Esophagus muscularis mucosa (tissue), 3 donors: ENCODE measurements around the gene SLC39A11.

Experiments
- POLR2A ChIP-seq: fragments of 450-650 bp; IDR thresholded peaks from one replicate; pipeline ENCODE4 v1.6.1; 2017; ENCODE audit warnings: antibody characterized with exemption, moderate library complexity, mild to moderate bottlenecking, low read depth
- POLR2AphosphoS5 ChIP-seq, 2 donors: sonication (generic); formaldehyde crosslinking; IDR thresholded peaks; one replicate each; pipeline ENCODE4 v1.6.1; 2017; ENCODE audit warnings: antibody characterized with exemption in 2 of 2
- TF ChIP-seq, protein P1 (sequence below), 3 experiments: fragments of 200-600 bp in 2 of 3; fragments of 450-650 bp in 1 of 3; sonication (generic) in 2 of 3; IDR thresholded peaks; one replicate each; pipeline ENCODE4 v1.5.1; 2017 to 2019; ENCODE audit warnings: antibody characterized with exemption in 3 of 3, mild to moderate bottlenecking in 2 of 3, moderate library complexity in 1 of 3

GRCh38 chr17:72604518-72604917 is 488.0 kb downstream of the SLC39A11 start:
- TF ChIP-seq POLR2A (no peak), POLR2AphosphoS5 (IDR thresholded peaks at IDR 0.05) (no peak)
- TF ChIP-seq, protein P1, sequence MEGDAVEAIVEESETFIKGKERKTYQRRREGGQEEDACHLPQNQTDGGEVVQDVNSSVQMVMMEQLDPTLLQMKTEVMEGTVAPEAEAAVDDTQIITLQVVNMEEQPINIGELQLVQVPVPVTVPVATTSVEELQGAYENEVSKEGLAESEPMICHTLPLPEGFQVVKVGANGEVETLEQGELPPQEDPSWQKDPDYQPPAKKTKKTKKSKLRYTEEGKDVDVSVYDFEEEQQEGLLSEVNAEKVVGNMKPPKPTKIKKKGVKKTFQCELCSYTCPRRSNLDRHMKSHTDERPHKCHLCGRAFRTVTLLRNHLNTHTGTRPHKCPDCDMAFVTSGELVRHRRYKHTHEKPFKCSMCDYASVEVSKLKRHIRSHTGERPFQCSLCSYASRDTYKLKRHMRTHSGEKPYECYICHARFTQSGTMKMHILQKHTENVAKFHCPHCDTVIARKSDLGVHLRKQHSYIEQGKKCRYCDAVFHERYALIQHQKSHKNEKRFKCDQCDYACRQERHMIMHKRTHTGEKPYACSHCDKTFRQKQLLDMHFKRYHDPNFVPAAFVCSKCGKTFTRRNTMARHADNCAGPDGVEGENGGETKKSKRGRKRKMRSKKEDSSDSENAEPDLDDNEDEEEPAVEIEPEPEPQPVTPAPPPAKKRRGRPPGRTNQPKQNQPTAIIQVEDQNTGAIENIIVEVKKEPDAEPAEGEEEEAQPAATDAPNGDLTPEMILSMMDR (IDR thresholded peaks at IDR 0.05), result no peak
